Karpas-422 (cell line): ENCODE measurements around the gene SLX4. TPM values are rescaled to one million over a fixed set of nuclear protein-coding genes. Genes with fewer than 3 reads are reported as not detected.

Source experiments
- DNase-seq: peaks from one replicate; pipeline ENCODE4 v3.0.0-alpha.2; 2015
- H2AFZ ChIP-seq: fragments of 200-600 bp; sonication (generic); 2 replicates; pipeline ENCODE4 v1.6.1; 2014; ENCODE audit warnings: antibody characterized with exemption, low read length, mixed read lengths
- H3K27ac ChIP-seq: fragments of 200-600 bp; sonication (generic); 2 replicates; pipeline ENCODE4 v1.5.1; 2014; ENCODE audit warnings: mild to moderate bottlenecking, low read length, moderate library complexity
- H3K27me3 ChIP-seq: fragments of 200-600 bp; sonication (generic); 2 replicates; pipeline ENCODE4 v1.6.1; 2014; ENCODE audit warnings: low read length, mixed read lengths
- H3K36me3 ChIP-seq: fragments of 200-600 bp; sonication (generic); 2 replicates; pipeline ENCODE4 v1.6.1; 2014; ENCODE audit warnings: low read length, mixed read lengths; ENCODE audit not compliant: insufficient read depth
- H3K4me1 ChIP-seq: fragments of 200-600 bp; sonication (generic); 2 replicates; pipeline ENCODE4 v1.6.1; 2014; ENCODE audit warnings: mild to moderate bottlenecking, low read length, mixed read lengths
- H3K4me2 ChIP-seq: fragments of 200-600 bp; sonication (generic); 2 replicates; pipeline ENCODE4 v1.6.1; 2014; ENCODE audit warnings: low read length, low read depth, mild to moderate bottlenecking; ENCODE audit not compliant: poor library complexity, severe bottlenecking
- H3K4me3 ChIP-seq: fragments of 200-600 bp; sonication (generic); 2 replicates; pipeline ENCODE4 v1.5.1; 2014; ENCODE audit warnings: mild to moderate bottlenecking, antibody characterized with exemption, low read length, mixed read lengths
- H3K79me2 ChIP-seq: fragments of 200-600 bp; sonication (generic); 2 replicates; pipeline ENCODE4 v1.6.1; 2014; ENCODE audit warnings: mild to moderate bottlenecking, low read length, mixed read lengths
- H3K9ac ChIP-seq: fragments of 200-600 bp; sonication (generic); 2 replicates; pipeline ENCODE4 v1.6.0; 2014; ENCODE audit warnings: low read length
- H3K9me2 ChIP-seq: fragments of 200-600 bp; sonication (generic), shearing (Covaris generic); replicated peaks from 2 replicates; pipeline ENCODE4 v1.6.0; 2014; ENCODE audit warnings: mild to moderate bottlenecking, low read length, moderate library complexity; ENCODE audit not compliant: insufficient read depth
- H3K9me3 ChIP-seq: fragments of 300-700, 200-600 bp; sonication (generic); 2 replicates; pipeline ENCODE4 v1.6.1; 2014; ENCODE audit warnings: low read length, mixed read lengths
- H4K20me1 ChIP-seq: fragments of 200-600 bp; sonication (generic); 2 replicates; pipeline ENCODE4 v1.6.1; 2014; ENCODE audit warnings: mild to moderate bottlenecking, antibody characterized with exemption, low read length, low read depth; ENCODE audit not compliant: insufficient read depth
- total RNA-seq: library from RNA; depleted of rRNA; stranded (reverse); fragments of >200 nt; shearing (Covaris generic); gene quantifications from 2 replicates; pipeline ENCODE4 v1.2.3, GENCODE V29; 2014; ENCODE audit warnings: low replicate concordance

SLX4 gene
- total RNA-seq, 1 experiment from 2014 or later: 9.1 TPM

DNA sequence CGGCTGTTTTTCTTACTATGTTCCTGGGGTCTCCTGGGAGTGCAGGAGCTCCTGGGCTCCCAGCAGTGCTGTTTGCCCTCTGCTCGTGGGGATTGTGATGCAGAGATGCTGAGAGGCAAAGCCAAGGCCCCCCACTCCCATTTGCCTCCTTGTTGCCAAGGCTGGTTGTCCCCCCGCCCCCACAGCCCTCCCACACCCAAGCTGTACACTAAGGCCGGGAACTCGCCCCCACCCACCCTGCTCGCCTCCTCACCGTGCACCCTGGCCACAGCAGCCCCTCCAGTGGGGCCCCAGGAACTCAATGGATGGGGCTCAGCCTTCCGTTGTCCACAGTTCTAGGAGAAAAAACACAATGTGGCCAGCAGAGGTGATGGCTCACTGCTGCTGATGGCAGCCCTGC lies 44.4 kb downstream of the SLX4 start:
- Histone ChIP-seq H3K9ac (no peak overlapping the region), H3K9me3 (peaks cover 6% of the 10 kb centered on the region), H3K27me3 (no peaks in the 10 kb centered on the region), H3K36me3 (peaks cover 20% of the 10 kb centered on the region), H3K9me2 (no peaks in the 10 kb centered on the region), H3K27ac (no peak overlapping the region), H3K79me2 (peaks cover 24% of the 10 kb centered on the region), H3K4me1 (no peaks in the 10 kb centered on the region), H2AFZ (no peak overlapping the region), H3K4me2 (no peak overlapping the region), H4K20me1 (no peaks in the 10 kb centered on the region), H3K4me3 (no peak overlapping the region)
- DNase-seq: no peak

DNA sequence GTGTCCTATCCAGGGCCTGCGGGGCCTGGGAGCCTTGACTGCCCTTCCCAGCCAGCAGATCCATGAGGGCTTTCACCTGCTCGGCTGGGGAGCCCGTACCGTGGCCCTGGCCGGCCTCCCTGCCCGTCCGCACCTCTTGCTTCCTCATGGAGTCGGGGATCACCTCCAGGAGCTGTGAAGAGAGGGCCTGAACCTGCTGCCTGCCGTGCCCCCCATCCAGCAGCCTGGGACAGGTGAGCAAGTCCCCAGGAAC lies 46.6 kb downstream of the SLX4 start:
- H3K4me1 ChIP-seq: no peaks in the 10 kb centered on the region
- H3K4me2 ChIP-seq: no peak overlapping the region
- no peak for DNase-seq
- peaks cover 12% of the 10 kb centered on the region for H3K36me3 ChIP-seq
- peaks cover 8% of the 10 kb centered on the region for H3K79me2 ChIP-seq
- no peaks in the 10 kb centered on the region for H4K20me1 ChIP-seq
- H3K9me3 ChIP-seq: no peaks in the 10 kb centered on the region
- H3K27me3 ChIP-seq: no peaks in the 10 kb centered on the region
- no peak overlapping the region for H2AFZ ChIP-seq
- H3K27ac ChIP-seq: no peak overlapping the region
- H3K9ac ChIP-seq: no peak overlapping the region
- no peaks in the 10 kb centered on the region for H3K9me2 ChIP-seq
- no peak overlapping the region for H3K4me3 ChIP-seq

DNA sequence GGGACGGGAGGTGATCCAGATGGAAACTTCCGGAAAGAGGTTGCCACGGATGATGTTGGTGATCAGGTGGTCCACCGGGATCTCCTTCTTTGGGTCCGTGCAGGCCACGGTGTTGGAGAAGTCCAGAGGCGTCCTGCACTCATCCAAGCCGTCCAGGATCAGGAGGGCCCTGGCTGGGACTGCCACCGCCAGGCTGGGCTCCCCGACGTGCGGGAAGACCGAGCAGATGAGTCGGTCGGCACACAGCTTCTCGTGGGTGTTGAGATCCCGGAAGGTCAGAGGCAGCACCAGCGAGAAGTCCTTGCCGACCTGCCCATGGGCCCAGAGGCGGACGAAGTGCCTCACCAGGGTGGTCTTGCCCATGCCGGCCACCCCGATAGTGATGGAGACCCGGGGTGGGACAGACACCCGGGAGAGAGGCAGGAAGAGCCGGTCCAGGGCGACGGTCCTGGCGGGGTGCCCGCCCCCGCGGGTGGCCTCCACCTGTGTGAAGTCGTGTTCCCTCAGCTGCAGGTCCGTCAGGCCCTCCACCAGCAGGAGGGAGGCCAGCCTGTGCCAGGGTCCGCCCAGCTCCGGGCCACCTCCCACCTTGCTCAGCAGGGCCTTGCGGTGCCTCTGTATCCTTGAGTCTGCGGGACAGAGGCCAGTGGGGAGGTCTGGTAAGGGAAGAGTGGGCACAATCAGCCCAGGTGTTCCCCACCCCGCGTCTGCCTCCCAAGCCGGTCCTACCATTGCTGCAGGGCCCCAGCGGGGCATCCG lies 47.1 kb downstream of the SLX4 start:
- H3K4me3 ChIP-seq: no peak overlapping the region
- H2AFZ ChIP-seq: no peak overlapping the region
- H3K79me2 ChIP-seq: peaks cover 4% of the 10 kb centered on the region
- no peaks in the 10 kb centered on the region for H3K4me1 ChIP-seq
- H3K27ac ChIP-seq: no peak overlapping the region
- H3K36me3 ChIP-seq: peaks cover 9% of the 10 kb centered on the region; the same call in 1 of the 2 replicates
- H4K20me1 ChIP-seq: no peaks in the 10 kb centered on the region
- H3K9me3 ChIP-seq: no peaks in the 10 kb centered on the region
- no peak for DNase-seq
- H3K9ac ChIP-seq: no peak overlapping the region
- no peaks in the 10 kb centered on the region for H3K9me2 ChIP-seq
- H3K4me2 ChIP-seq: no peak overlapping the region
- H3K27me3 ChIP-seq: no peaks in the 10 kb centered on the region

DNA sequence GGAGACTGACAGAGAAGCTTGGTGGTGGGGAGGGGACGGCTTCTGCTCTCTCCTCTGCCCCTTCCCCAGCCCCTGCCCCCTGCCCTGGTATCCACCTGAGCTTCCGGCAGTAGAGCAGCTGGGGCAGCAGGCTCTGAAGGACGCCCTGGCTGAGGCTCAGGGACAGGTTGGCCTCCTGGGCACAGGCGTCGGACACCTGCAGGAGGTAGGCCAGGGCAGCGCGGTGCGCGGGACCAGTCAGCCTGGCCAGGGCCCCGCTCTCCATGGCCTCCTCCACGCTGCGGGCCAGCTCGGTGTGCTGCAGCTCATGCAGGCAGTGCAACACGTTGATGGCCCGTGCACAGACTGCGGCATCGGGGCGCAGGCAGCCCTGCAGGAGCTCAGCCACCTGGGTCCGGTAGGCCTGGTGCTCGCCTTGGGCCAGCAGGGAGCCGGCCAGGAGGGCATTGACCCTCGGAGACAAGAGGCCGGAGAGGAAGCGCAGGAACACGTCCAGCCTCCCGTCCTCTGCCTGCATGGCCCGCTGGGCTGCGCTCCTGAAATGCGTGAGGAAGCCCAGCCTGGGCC lies 48.4 kb downstream of the SLX4 start:
- H3K27ac ChIP-seq: no peak overlapping the region
- H3K4me1 ChIP-seq: no peaks in the 10 kb centered on the region
- no peaks in the 10 kb centered on the region for H3K9me3 ChIP-seq
- H3K79me2 ChIP-seq: no peaks in the 10 kb centered on the region; the same call in 1 of the 2 replicates
- no peak overlapping the region for H3K9ac ChIP-seq
- no peak overlapping the region for H3K4me2 ChIP-seq
- no peak for DNase-seq
- H3K27me3 ChIP-seq: no peaks in the 10 kb centered on the region
- no peaks in the 10 kb centered on the region for H3K9me2 ChIP-seq
- H4K20me1 ChIP-seq: no peaks in the 10 kb centered on the region
- H2AFZ ChIP-seq: no peak overlapping the region
- H3K4me3 ChIP-seq: no peak overlapping the region
- peaks cover 7% of the 10 kb centered on the region; the same call in 1 of the 2 replicates for H3K36me3 ChIP-seq

GRCh38 chr16:3561626-3562025 lies 49.8 kb downstream of the SLX4 start:
- no peaks in the 10 kb centered on the region for H4K20me1 ChIP-seq
- no peaks in the 10 kb centered on the region for H3K9me3 ChIP-seq
- no peak overlapping the region for H3K27ac ChIP-seq
- H3K9me2 ChIP-seq: no peaks in the 10 kb centered on the region
- H3K79me2 ChIP-seq: no peaks in the 10 kb centered on the region
- no peak overlapping the region for H3K4me3 ChIP-seq
- H2AFZ ChIP-seq: no peak overlapping the region
- DNase-seq: no peak
- no peaks in the 10 kb centered on the region for H3K27me3 ChIP-seq
- H3K9ac ChIP-seq: no peak overlapping the region
- no peaks in the 10 kb centered on the region for H3K4me1 ChIP-seq
- H3K36me3 ChIP-seq: peaks cover 12% of the 10 kb centered on the region; the same call in 1 of the 2 replicates
- no peak overlapping the region for H3K4me2 ChIP-seq

- Histone ChIP-seq H3K27ac (no peak overlapping the region), H3K4me1 (no peaks in the 10 kb centered on the region), H3K4me2 (no peak overlapping the region), H3K4me3 (no peak overlapping the region), H3K9me2 (0 out of 2 replicates have a peak, but pooled peaks cover 6% of the 10 kb centered on the region), H3K27me3 (no peaks in the 10 kb centered on the region), H2AFZ (no peak overlapping the region), H3K36me3 (peaks cover 34% of the 10 kb centered on the region), H4K20me1 (no peaks in the 10 kb centered on the region), H3K9ac (no peak overlapping the region), H3K79me2 (no peaks in the 10 kb centered on the region), H3K9me3 (no peaks in the 10 kb centered on the region)
- no peak for DNase-seq
These were observed 57.0 kb downstream of the SLX4 start for GRCh38 chr16:3554351-3554928.

- 0 out of 2 replicates have a peak, but pooled peaks cover 6% of the 10 kb centered on the region for H3K9me2 ChIP-seq
- peaks cover 34% of the 10 kb centered on the region for H3K36me3 ChIP-seq
- no peak overlapping the region for H2AFZ ChIP-seq
- no peak overlapping the region for H3K9ac ChIP-seq
- H3K9me3 ChIP-seq: no peaks in the 10 kb centered on the region
- H3K27me3 ChIP-seq: no peaks in the 10 kb centered on the region
- no peaks in the 10 kb centered on the region for H3K4me1 ChIP-seq
- DNase-seq: no peak
- no peak overlapping the region for H3K4me3 ChIP-seq
- no peak overlapping the region for H3K27ac ChIP-seq
- H3K79me2 ChIP-seq: no peaks in the 10 kb centered on the region
- H3K4me2 ChIP-seq: no peak overlapping the region
- H4K20me1 ChIP-seq: no peaks in the 10 kb centered on the region
These were observed 58.1 kb downstream of the SLX4 start for GRCh38 chr16:3553138-3553923.
